HG03565 (cell line): ENCODE results near the gene VARS2.
A peak's percentile ranks its signal among the peaks of the same experiment; 100 is the strongest.
"Not testable (repeated sequence)": the region's sequence is repeated elsewhere in the genome, so short reads cannot be mapped to it uniquely, and the experiment has no call there.

Experiments used
- ATAC-seq: cut with Tn5 transposase; IDR thresholded peaks from one replicate; pipeline ENCODE4 v1.9.1; 2021; ENCODE audit warnings: mild to moderate bottlenecking, moderate library complexity; ENCODE audit not compliant: unreplicated experiment

The VARS2 gene

GRCh38 chr6:30898750-30899360 lies 15.2 kb upstream of the VARS2 start:
- no peak for ATAC-seq

- ATAC-seq: no peak
Observed at GRCh38 chr6:30900863-30901417, 13.1 kb upstream of the VARS2 start.

GRCh38 chr6:30901436-30901835 lies 12.6 kb upstream of the VARS2 start:
- ATAC-seq: no peak

GRCh38 chr6:30902196-30902595 lies 11.8 kb upstream of the VARS2 start:
- ATAC-seq: not testable (repeated sequence)

- no peak for ATAC-seq
Observed at GRCh38 chr6:30902709-30903108, 11.3 kb upstream of the VARS2 start.

GRCh38 chr6:30903236-30903635 lies 10.8 kb upstream of the VARS2 start:
- no peak for ATAC-seq

- not testable (repeated sequence) for ATAC-seq
Observed at GRCh38 chr6:30907290-30907757, 6.7 kb upstream of the VARS2 start.

GRCh38 chr6:30907758-30908591 lies 6.1 kb upstream of the VARS2 start, which contains the start of gene GTF2H4:
GTF2H4 (plus strand) TSS chr6:30908207.
- ATAC-seq: peak; percentile 92

GRCh38 chr6:30908700-30909099 lies 5.3 kb upstream of the VARS2 start:
- no peak for ATAC-seq

GRCh38 chr6:30910473-30910872 lies 3.6 kb upstream of the VARS2 start:
- ATAC-seq: not testable (repeated sequence)

- no peak for ATAC-seq
Observed at GRCh38 chr6:30912746-30913520, 1.1 kb upstream of the VARS2 start.

- ATAC-seq: peak; percentile 10
Observed at GRCh38 chr6:30913721-30914075, 340 bp upstream of the VARS2 start.

GRCh38 chr6:30914854-30915590 lies 984 bp downstream of the VARS2 start:
- ATAC-seq: no peak

- ATAC-seq: no peak
Observed at GRCh38 chr6:30915591-30915946, 1.5 kb downstream of the VARS2 start.

- ATAC-seq: no peak
Observed at GRCh38 chr6:30917041-30917440, 3.0 kb downstream of the VARS2 start.

- ATAC-seq: no peak
Observed at GRCh38 chr6:30917487-30917886, 3.4 kb downstream of the VARS2 start.

GRCh38 chr6:30918670-30919069 lies 4.6 kb downstream of the VARS2 start:
- no peak for ATAC-seq

GRCh38 chr6:30922447-30922852 lies 8.4 kb downstream of the VARS2 start:
- no peak for ATAC-seq

GRCh38 chr6:30924040-30924627 lies 10.1 kb downstream of the VARS2 start:
- not testable (repeated sequence) for ATAC-seq

- ATAC-seq: no peak
Observed at GRCh38 chr6:30926644-30927043, 12.6 kb downstream of the VARS2 start.
